Measurements from ENCODE around the gene CYBA.
A peak's percentile ranks its signal among the peaks of the same experiment; 100 is the strongest.

CYBA gene

DNA sequence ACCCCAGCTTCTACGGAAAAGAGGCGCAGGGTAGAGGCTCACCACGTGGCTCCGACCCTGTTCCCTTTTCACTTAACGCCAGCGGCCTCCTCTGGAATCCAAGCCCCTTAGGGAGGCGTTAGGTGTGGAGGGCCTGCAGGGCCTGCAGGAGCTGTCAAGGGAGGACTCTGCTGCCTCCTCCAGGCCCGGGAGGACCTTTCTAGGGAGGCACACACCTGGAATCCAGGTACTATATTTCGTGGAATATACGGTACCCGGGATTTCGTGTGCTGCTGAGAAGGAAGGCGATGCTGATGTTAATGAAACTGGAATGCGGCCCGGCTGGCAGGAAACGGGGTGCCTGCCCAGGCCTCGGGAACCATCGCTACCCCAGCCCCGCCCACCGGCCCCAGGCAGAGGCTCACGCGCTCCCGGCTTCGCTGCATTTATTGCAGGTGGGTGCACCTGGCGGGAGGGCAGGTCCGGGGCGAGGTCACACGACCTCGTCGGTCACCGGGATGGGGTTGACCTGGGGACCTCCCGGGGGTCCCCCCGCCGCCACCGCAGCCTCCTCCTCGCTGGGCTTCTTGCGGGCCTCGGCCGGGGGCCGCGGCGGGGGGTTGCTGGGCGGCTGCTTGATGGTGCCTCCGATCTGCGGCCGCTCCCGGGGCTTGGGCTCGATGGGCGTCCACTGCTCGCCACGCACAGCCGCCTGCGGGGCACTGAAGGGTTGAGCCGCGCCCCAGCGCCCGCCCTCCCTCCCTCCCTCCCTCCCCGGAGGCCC, 7.8 kb downstream of the CYBA start:
- no peak for DNase-seq

DNA sequence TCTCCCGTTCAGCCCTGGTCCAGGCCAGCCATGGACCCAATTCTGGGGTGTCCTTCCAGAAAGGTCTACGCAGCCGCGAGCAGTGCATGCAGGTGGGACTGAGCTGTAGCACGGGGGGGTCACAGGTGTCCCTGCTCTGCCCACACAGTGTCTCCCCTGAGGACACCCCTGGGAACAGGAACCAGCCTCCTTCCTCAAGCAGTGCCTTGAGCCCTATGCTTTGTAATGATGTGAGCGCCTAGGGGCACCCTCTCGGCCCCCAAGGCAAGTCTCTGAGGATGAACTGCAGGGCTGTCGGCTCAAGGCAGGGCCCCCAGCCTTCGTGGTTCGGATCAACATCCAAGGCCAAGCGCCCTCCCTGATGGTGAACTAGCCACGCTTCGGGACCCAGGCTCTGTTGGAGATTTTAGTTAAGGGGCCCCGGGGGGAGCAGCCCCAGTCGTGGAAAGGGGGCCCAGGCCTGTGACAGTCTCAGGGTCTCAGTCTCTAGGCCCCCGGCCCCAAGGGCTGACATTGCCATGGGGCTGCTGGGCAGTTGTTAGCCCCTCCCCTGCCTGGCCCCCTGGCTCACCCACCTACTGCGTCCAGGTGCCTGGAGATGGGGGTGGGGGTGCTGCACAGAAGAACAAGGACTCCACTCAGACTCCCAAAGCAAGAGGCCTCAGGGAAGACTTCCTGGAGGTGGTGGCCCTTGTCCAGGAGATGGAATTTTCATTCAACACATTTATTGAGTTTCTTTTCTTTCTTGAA, 10.2 kb downstream of the CYBA start:
- DNase-seq = no peak

- DNase-seq = no peak
Observed at GRCh38 chr16:88640039-88640495, 10.8 kb downstream of the CYBA start.

- peak; percentile 36 for DNase-seq
Observed at GRCh38 chr16:88639231-88640038, 11.4 kb downstream of the CYBA start.

DNA sequence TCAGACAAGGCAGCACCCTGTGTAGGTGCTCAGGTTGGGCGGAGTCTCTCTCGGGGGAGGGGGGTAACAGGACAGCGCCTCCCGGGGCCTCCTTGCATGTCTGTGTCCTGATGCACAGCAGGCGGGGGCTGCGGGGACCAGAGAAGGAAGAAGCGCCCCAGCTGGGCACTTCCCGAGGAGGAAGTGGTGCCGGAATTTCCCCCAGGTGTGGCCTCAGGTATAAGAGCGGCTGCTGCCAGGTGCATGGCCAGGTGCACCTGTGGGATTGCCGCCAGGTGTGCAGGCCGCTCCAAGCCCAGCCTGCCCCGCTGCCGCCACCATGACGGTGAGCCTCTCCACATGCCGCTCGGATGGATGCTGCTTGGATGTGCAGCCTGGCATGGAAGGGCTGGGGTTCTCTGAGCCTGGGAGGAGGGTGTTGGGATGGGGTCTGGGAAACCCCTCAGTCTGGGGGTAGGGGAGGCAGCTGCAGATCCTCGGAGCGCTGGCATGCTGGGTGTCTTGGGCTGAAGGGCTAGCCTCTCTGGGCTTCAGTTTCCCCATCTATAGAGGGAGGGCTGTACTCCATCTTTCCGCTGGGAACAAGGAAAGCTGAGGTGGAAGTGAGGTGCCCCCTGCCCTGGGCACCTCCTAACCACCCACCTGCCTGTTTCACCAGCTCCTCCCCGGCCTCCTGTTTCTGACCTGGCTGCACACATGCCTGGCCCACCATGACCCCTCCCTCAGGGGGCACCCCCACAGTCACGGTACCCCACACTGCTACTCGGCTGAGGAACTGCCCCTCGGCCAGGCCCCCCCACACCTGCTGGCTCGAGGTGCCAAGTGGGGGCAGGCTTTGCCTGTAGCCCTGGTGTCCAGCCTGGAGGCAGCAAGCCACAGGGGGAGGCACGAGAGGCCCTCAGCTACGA, 12.3 kb downstream of the CYBA start, which contains the start of gene IL17C:
Gene IL17C, plus strand, starts transcription at position 250 of the 908 bp plus-strand sequence. Its CDS starts 70 bp downstream, at position 320.
- DNase-seq = no peak

- DNase-seq = no peak
Observed at GRCh38 chr16:88636488-88637265, 14.2 kb downstream of the CYBA start.

DNA sequence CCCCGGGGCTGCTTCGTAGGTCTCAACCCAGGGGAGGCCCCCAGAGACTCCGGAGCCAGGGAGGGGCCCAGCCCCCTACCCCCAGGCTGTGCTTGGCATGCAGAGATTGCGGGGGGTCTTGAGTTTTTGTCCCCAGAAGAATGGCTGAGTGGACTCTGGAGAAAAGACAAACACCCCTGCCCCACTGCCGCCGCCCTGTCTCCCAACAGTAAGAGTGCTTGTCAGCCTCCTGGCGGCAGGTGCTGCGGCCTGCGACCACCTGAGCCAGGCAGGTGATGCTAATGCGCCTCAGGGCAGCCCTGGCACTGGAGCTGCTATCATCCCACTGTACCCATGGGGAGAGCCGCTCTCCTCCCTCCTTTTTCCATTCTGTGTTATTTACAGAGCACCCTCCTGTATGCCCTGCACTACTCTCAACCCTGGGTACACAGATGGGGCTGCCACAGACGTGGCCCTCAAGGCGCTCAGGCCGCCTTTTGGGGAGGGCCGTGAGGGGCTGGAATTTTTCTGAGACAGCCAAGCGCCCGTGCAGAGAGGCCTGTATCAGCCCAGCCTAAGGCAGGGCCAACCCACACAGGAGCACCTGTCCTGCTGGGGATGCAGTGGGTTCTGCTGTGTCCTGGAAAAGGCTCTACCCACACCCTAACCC, 15.1 kb downstream of the CYBA start:
- no peak for DNase-seq

DNA sequence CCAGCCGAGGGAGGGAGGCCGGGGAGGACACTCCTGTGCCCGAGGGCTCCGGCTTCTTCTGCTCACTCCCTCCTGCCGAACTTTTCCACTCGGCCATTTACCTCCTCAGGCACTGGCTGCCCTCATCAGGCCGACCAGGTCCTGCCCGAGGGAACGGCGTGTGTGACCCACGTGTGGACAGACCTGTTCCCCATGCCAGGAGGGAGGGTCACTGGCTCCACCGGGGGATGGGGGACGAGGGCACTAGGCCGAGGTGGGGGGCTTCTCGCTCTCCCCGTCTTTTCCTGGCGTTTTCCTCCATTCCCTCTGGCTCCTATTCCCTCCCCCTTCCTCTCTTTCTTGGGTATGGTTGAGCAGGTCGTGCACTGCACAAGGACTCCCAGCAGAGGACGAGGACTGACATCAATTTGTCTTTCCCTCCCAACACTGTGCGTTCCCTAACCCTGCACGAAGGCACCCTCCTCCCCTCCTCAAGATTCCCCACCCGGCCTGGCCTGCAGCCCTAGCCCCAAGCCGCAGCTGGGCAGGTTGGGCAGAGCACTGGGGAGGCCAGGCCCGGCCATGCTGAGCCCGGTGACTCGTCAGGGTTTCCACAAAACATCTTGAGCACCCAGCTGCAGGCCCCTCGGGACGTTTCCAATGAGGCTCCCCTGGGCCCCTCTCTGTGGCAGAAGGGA, 15.7 kb downstream of the CYBA start:
- no peak for DNase-seq

GRCh38 chr16:88634141-88634993, 16.5 kb downstream of the CYBA start:
- peak; percentile 42 for DNase-seq

DNA sequence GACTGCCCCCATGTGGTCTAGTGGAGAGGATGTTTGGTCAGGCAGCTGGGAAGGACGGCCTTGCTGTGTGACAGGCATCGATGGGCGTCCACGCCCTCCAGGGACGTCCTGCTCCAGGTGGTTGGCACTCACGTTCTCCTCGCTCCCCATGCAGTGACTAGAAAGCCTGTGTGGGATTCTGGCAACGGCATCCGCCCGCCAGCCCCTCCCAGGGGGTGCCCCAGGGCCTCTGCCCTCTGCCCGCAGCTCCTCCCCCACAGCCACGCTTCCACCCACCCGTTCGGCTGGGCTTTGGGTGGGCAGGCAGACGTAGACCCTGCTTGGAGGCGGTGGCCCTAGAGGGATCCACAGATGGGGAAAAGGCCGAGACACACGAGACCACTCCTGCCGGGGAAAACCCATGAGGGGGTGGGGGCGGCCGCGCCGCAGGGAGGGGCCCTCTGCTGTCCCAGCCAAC, 17.1 kb downstream of the CYBA start:
- peak; percentile 18 for DNase-seq

DNA sequence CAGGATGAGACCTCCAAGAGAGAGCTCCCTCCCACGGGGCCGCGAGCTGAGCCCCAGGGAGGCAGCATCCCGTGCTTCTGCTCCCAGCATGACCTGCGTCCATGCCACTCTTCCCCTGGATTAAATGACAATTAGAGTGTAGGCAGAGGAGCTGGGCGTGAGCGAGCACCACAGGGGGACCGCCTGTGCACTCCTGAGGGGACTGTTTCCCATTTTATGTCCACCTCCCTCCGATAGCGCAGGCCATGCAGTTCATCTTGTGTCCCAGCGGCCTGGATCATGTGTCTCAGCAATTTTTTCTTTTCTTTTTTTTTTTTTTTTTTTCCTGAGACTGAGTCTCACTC, 18.3 kb downstream of the CYBA start:
- DNase-seq = no peak

DNA sequence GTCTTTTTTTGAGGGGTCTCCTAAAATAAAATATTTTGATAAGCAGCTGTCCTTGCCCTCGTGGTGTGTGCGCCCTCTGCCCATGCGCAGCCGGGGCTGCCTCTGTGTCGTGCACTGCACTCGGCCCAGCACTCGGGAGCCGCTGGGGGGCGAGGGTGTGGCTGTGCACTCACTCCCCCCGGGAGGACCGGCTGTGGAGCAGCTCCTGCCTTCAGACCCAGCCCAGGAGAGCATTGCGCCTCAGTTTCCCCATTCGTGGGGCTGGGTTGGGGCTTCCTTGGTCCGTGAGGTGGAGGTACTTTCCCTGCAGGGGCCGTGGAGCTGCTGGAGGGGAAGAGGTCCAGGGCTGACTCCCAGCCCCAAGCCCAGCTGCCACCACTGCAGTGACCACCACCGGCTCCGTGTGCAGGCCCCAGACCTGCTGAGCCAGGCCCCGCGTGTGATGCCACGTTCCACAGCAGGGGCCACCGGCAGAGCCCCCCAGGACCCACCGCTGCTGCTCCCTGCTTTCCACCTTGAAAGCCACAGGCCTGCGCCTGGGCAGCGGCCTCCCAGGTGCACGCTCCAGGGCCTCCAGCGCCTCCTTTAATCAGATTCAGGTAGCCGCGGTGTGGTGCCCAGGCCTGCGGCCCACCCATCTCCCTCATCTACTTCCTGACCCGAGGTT, 18.8 kb downstream of the CYBA start:
- DNase-seq = no peak

DNA sequence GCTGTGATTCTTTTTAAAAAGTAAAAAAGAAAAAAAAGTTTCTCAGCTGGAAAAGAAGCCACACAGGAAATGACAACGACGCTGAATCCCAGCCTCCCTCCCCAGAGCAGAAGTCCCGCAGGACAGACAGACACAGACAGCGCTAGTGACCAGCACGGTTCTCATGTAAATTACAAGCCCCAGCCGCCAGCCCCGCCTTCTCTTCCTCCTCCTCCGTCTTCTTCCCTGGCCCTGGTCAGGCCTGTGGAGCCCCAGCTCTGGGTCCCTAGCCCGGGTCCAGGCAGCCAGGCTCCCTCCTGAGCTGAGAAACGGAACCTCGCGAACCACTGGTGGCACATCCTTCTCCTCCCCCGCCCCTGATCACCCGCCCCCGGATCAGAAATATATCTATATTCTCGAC, 19.5 kb downstream of the CYBA start:
- no peak for DNase-seq

- DNase-seq = no peak
Observed at GRCh38 chr16:88630941-88631340, 19.9 kb downstream of the CYBA start.

GRCh38 chr16:88630433-88630832, 20.4 kb downstream of the CYBA start:
- DNase-seq = no peak

DNA sequence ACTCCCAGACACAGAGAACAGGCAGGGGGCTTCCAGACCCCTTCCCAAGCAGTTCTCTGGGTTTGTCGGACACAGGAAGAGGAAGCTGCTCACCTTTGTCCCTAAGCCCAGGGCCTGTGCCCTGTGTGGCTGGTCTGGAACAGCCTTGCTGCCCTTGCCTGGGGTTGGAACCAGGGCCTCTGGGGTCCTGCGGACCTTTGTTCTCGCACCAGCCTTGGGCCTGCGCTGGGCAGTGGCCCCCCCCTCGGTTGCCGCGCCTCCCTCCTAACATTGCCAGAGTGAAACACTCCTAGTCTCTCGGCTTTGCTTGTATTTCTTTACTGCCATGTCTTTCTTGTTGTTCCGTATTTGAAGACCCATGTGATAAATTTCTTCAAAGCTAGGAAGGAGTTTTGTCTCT, 21.0 kb downstream of the CYBA start:
- no peak for DNase-seq

GRCh38 chr16:88628512-88628974, 22.3 kb downstream of the CYBA start:
- peak; percentile 25 for DNase-seq

All from eye (tissue), 1 donor.